ENCODE measurements around the gene HEATR1.

HEATR1 gene

DNA sequence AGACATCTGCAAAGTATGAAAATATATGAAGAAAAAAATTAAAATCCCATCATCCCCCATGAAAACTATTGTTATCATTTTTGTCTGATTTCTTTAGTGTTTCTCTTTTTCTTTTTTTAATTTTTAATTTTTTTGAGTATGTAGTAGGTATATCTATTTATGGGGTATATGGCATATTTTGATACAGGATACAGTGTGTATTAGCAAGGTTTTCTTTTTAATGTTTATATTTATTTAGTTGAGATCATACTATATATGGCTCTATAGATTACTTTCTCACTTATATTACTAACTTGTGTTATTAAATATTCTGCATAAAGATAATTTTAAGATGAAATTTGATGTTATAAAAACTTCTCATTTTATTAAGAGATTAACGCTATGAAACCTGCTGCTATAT lies 69.1 kb downstream of the HEATR1 start:
- no peak overlapping the region for H3K27ac ChIP-seq
- ChIA-PET POLR2A (ENCODE audit: low non-redundant PET) (interaction anchor here (0.6 kb wide), 1 partner anchor 267 kb away, joined by 3 read pairs; no protein-coding TSS in a partner anchor), CTCF (interaction anchor here (0.5 to 0.6 kb wide), 2 partner anchors 408 to 527 kb away, joined by 3 to 4 read pairs; no protein-coding TSS in a partner anchor)
- DNase-seq (ENCODE audit: low spot score), result no peak
- TF ChIP-seq, protein P1, sequence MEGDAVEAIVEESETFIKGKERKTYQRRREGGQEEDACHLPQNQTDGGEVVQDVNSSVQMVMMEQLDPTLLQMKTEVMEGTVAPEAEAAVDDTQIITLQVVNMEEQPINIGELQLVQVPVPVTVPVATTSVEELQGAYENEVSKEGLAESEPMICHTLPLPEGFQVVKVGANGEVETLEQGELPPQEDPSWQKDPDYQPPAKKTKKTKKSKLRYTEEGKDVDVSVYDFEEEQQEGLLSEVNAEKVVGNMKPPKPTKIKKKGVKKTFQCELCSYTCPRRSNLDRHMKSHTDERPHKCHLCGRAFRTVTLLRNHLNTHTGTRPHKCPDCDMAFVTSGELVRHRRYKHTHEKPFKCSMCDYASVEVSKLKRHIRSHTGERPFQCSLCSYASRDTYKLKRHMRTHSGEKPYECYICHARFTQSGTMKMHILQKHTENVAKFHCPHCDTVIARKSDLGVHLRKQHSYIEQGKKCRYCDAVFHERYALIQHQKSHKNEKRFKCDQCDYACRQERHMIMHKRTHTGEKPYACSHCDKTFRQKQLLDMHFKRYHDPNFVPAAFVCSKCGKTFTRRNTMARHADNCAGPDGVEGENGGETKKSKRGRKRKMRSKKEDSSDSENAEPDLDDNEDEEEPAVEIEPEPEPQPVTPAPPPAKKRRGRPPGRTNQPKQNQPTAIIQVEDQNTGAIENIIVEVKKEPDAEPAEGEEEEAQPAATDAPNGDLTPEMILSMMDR (conservative IDR thresholded peaks at IDR 0.05; ENCODE audit: low read depth), result no peak

DNA sequence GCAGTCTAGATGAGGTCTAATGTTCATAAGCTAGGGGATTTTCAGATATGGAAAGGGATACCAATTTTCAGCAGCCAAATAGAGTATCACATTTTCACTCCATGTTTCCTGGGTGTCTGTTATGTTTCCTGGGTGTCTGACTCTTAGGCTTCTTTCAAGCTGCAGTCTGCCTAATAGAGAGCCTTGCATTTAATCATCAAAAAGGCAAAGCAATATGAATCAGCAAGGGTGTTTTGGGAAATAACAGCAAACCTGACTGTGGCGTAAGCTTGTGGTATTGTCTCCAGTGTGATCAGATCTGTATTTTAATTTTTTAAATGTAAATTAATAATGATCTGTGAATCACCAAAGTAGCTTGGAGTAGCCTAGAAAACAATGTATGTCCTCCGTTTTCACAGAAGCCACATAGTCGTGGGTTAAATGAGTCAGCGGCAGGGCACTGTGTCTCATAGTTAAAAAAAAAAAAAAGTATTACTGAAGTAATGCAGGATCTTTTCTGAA lies 70.1 kb downstream of the HEATR1 start:
- DNase-seq (ENCODE audit: low spot score), result no peak
- POLR2A ChIA-PET (ENCODE audit: low non-redundant PET), result no interaction called here
- H3K27ac ChIP-seq, result no peak overlapping the region
- CTCF ChIA-PET, result no interaction called here
- TF ChIP-seq, protein P1 (conservative IDR thresholded peaks at IDR 0.05; ENCODE audit: low read depth), result no peak

DNA sequence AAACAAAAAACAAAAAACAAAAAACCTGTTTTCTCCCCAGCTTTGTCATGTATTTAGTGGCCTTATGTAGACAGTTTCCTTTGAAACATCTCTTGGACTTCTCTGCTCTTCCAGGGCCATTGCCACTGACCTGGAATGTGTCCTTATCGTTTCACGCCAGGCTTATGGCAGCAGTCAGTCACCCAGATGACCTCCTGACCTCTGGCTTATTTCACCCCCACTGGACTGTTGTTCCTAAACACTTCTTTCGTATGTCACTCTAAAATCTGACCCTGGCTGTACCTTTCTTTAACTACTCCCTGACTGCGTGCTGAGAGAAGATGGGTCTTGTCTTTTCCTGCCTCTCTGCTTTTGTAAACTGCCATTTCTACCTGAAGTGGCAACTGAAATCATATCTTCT lies 71.5 kb downstream of the HEATR1 start:
- H3K27ac ChIP-seq, result no peak overlapping the region
- TF ChIP-seq, protein P1 (conservative IDR thresholded peaks at IDR 0.05; ENCODE audit: low read depth), result no peak
- no peak for DNase-seq (ENCODE audit: low spot score)
- ChIA-PET POLR2A (ENCODE audit: low non-redundant PET) (no interaction called here), CTCF (interaction anchor here (1.2 kb wide), 1 partner anchor 14 kb away, joined by 3 read pairs; no protein-coding TSS in a partner anchor)

DNA sequence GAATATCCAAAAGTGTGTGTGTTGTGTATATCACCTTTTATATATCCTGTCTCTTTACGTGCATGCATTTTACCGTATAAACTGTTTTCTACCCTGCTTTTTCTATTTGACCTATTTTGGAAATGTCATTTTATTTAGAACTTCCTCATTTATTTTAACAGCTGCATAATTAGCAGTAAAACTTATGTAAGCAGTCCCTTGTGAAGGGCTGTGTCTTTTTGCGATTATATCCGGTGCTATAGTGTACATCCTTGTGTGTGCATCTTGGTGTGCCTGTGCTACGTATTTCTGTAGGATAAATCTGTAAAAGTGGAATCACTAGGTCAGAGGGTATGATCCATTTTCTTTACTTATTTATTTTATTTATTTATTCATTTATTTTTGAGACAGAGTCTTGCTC lies 73.4 kb downstream of the HEATR1 start:
- no peak for DNase-seq (ENCODE audit: low spot score)
- POLR2A ChIA-PET (ENCODE audit: low non-redundant PET), result no interaction called here
- TF ChIP-seq, protein P1 (conservative IDR thresholded peaks at IDR 0.05; ENCODE audit: low read depth), result no peak
- CTCF ChIA-PET, result interaction anchor here (0.6 to 0.7 kb wide), 3 partner anchors 77 to 418 kb away, joined by 4 to 5 read pairs (median 4); no protein-coding TSS in a partner anchor
- H3K27ac ChIP-seq, result peak overlapping the region; percentile 38; the same call in 1 of the 2 replicates

DNA sequence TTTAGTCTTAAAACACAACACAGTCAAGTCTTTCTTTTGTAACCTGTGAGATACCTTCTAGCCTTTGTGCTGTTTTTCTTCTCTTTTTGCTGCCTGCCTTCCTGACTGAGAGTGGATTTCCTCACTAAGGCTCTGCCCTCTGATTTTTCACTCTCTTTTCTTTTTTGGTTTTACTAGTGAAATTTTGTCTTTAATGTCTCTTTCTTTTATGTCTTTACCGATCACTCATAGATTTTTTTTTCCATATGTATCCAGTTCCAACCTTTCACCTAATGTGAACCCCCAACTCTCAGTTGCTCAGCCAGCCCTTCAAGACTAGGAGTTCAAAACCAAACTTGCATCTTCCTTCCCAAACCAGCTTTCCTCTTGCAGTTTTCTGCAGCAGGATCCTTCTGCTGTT lies 74.0 kb downstream of the HEATR1 start:
- DNase-seq (ENCODE audit: low spot score), result no peak
- TF ChIP-seq, protein P1 (conservative IDR thresholded peaks at IDR 0.05; ENCODE audit: low read depth), result no peak
- H3K27ac ChIP-seq, result no peak overlapping the region
- POLR2A ChIA-PET (ENCODE audit: low non-redundant PET), result no interaction called here
- CTCF ChIA-PET, result interaction anchor here (0.6 to 0.7 kb wide), 2 partner anchors 69 to 418 kb away, joined by 3 to 4 read pairs; no protein-coding TSS in a partner anchor

DNA sequence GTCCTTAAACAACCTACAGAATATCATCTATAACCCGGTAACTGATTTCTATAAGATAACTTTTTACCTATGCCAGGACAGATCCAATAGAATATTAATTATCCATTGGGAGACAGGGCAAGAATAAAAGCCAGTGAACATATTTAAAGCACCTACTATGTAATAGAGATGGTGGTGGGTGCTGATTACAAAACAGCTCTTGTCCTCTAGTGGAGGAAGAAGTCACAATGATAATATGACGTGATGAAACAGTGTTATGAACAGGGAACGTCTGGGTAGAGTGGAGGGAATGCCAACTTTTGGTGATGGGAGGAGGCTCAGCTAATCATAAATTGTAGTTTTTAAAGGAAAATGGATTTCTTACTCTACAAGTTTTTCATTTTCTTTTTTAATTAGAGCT lies 78.2 kb downstream of the HEATR1 start:
- TF ChIP-seq, protein P1 (conservative IDR thresholded peaks at IDR 0.05; ENCODE audit: low read depth), result no peak
- ChIA-PET CTCF (no interaction called here), POLR2A (ENCODE audit: low non-redundant PET) (no interaction called here)

More for the DNA sequence above, 78.2 kb downstream of the HEATR1 start:
- no peak overlapping the region for H3K27ac ChIP-seq
- no peak for DNase-seq (ENCODE audit: low spot score)

Data from RWPE1 (cell line).